Astrocyte of the cerebellum (primary cell): ENCODE data around the gene CCZ1.
"Not testable (repeated sequence)": the region's sequence is repeated elsewhere in the genome, so short reads cannot be mapped to it uniquely, and the experiment has no call there.

Source experiments
- DNase-seq: peaks from one replicate; pipeline ENCODE4 v3.0.0-alpha.2; 2011; ENCODE audit warnings: low read depth
- H3K4me3 ChIP-seq: 2 replicates; pipeline ENCODE4 v1.5.1; 2011; ENCODE audit warnings: mild to moderate bottlenecking, low read depth, low read length, moderate library complexity
- in situ Hi-C: cut with HindIII; loops from 2 replicates; pipeline ENCODE4 v1.10.0; 2017; ENCODE audit warnings: low sequenced_read_pairs

Gene CCZ1

DNA sequence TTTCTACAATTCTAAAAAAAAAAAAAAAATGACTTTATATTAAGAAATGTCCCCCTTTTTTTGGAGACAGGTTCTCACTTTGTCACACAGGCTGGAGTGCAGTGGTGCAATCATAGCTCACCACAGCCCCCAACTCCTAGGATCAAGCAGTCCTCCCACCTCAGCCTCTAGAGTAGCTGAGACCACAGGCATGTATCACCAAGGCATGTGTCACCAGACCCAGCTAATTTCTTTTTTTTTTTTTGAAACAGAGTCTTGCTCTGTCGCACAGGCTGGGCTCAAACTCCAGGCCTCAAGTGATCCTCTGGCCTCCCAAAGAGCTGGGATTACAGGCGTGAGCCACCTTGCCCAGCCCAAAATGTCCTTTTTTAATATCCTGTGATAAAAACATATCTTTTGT, 25.6 kb downstream of the CCZ1 start:
- in situ Hi-C loops, DNase-seq, H3K4me3 ChIP-seq: not testable (repeated sequence)

- DNase-seq: not testable (repeated sequence)
These were observed 26.1 kb downstream of the CCZ1 start for GRCh38 chr7:5924630-5925029.

GRCh38 chr7:5926263-5926870, 27.8 kb downstream of the CCZ1 start:
- in situ Hi-C loops, H3K4me3 ChIP-seq, DNase-seq: not testable (repeated sequence)

More at GRCh38 chr7:5924630-5925029, 26.1 kb downstream of the CCZ1 start:
- H3K4me3 ChIP-seq, in situ Hi-C loops: not testable (repeated sequence)

DNA sequence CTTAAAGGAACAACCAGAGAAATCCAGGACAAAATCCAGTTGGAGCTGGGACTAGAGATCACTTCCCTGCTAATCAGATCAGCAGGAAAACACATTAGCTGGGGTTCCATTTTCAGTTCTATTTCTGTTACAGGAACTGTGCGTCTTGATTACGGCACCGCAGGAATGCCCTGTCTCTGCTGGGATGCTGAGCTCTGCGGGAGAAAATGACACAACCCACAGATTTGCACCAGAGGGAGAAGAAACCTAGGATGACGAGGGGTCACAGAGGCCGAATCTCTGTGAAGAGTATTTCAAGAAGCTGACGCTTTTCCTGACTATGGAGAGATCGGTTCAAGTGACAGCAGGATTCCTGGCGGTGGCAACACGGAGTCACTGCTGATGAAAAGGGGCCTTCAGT, 31.8 kb downstream of the CCZ1 start:
- DNase-seq, in situ Hi-C loops, H3K4me3 ChIP-seq: not testable (repeated sequence)

GRCh38 chr7:5931250-5931649, 32.7 kb downstream of the CCZ1 start:
- in situ Hi-C loops, DNase-seq, H3K4me3 ChIP-seq: not testable (repeated sequence)

GRCh38 chr7:5931905-5932644, 33.5 kb downstream of the CCZ1 start:
- in situ Hi-C loops, DNase-seq, H3K4me3 ChIP-seq: not testable (repeated sequence)

GRCh38 chr7:5934945-5935450, 36.5 kb downstream of the CCZ1 start:
- in situ Hi-C loops, H3K4me3 ChIP-seq, DNase-seq: not testable (repeated sequence)

- in situ Hi-C loops, H3K4me3 ChIP-seq, DNase-seq: not testable (repeated sequence)
These were observed 64.7 kb downstream of the CCZ1 start for GRCh38 chr7:5963205-5963604.

GRCh38 chr7:5963810-5964209, 65.3 kb downstream of the CCZ1 start:
- H3K4me3 ChIP-seq, in situ Hi-C loops, DNase-seq: not testable (repeated sequence)

- DNase-seq, H3K4me3 ChIP-seq, in situ Hi-C loops: not testable (repeated sequence)
These were observed 71.9 kb downstream of the CCZ1 start, which contains the start of gene RSPH10B for GRCh38 chr7:5970347-5970911. RSPH10B (minus strand) TSS chr7:5970689; CDS start chr7:5967116, 3,573 bp downstream.

DNA sequence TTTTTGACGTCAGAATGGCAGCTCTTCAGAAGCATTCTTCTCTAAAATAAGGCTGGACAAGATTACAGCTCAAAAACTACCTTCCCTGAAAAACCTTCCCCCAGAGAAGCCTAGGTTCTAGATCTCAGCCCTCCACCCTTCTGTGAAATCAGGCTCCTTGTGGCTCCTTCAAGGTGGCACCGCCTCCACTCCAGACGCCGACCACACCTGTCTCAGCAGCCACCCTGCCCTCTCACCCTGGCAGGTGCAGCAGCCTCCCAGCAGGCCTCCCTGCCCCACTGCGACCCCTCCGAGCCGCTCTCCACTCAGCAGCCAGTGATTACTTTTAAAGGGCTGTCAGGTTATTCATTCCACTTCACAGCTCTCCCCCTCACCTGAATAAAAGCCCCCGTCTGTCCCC, 75.0 kb downstream of the CCZ1 start:
- H3K4me3 ChIP-seq, DNase-seq, in situ Hi-C loops: not testable (repeated sequence)
